ENCODE data around the gene DNAJA4. TPM values are rescaled to one million over a fixed set of nuclear protein-coding genes. Genes with fewer than 3 reads are reported as not detected.

Gene DNAJA4
- polyA plus RNA-seq (ENCODE audit: insufficient read length): 37.6 TPM
- long read RNA-seq, donor 1, partial matches to known transcripts: 84 of 168 reads
- long read RNA-seq, donor 1, other reads (novel, unspliced or antisense): 82 of 168 reads
- long read RNA-seq, donor 2, partial matches to known transcripts: 92 of 150 reads
- long read RNA-seq, donor 2, other reads (novel, unspliced or antisense): 56 of 150 reads
- long read RNA-seq, donor 3, partial matches to known transcripts: 57 of 104 reads
- long read RNA-seq, donor 3, other reads (novel, unspliced or antisense): 45 of 104 reads
- long read RNA-seq, donor 4: 0 reads
- long read RNA-seq, donor 5, partial matches to known transcripts: 139 of 237 reads
- long read RNA-seq, donor 5, other reads (novel, unspliced or antisense): 93 of 237 reads
- long read RNA-seq, donor 6, partial matches to known transcripts: 165 of 230 reads
- long read RNA-seq, donor 6, other reads (novel, unspliced or antisense): 63 of 230 reads
- long read RNA-seq, donor 7, partial matches to known transcripts: 119 of 214 reads
- long read RNA-seq, donor 7, other reads (novel, unspliced or antisense): 88 of 214 reads
- long read RNA-seq, donor 8, partial matches to known transcripts: 42 of 71 reads
- long read RNA-seq, donor 8, other reads (novel, unspliced or antisense): 27 of 71 reads

DNA sequence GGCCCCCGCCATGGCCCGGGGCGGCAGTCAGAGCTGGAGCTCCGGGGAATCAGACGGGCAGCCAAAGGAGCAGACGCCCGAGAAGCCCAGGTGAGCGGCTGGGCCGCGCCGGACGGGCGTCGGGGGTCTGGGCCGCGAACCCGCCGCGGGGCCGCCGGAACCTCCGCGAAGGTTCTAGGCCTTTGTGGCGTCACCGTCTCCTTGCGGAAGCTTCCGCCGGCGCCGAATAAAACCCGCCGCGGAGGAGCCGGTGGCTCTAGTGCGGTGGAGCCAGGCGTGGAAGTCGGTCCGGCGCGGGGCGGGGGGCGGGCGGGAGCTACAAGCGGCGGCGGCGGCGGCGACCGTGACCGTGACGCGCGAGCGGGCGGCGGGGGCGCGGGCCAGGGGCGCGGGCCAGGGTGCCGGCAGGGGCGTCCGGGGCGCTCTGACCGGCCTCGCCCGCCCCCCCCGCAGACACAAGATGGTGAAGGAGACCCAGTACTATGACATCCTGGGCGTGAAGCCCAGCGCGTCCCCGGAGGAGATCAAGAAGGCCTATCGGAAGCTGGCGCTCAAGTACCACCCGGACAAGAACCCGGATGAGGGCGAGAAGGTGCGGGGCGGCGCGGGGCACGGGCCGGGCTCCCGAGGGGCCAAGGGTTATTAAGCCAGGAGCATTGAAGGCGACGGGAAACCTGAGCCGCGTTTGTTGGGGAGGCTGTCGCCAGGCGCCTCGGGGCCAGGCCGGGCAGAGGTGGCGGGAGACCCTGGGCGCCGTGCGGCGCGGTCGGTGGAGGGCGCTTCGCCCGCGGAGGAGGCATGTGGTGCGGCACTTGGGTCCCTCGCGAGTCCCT, at the start of gene DNAJA4:
Gene DNAJA4 (plus strand): TSS at position 259 of the 833 bp plus-strand sequence. CDS start 202 bp downstream, at position 461.
- DNase-seq: peak; percentile 36

- DNase-seq: no peak
Measured at GRCh38 chr15:78216276-78217104, 47.9 kb upstream of the DNAJA4 start.

GRCh38 chr15:78220713-78221112, 43.6 kb upstream of the DNAJA4 start:
- no peak for DNase-seq

GRCh38 chr15:78222745-78223395, 41.5 kb upstream of the DNAJA4 start:
- no peak for DNase-seq

DNA sequence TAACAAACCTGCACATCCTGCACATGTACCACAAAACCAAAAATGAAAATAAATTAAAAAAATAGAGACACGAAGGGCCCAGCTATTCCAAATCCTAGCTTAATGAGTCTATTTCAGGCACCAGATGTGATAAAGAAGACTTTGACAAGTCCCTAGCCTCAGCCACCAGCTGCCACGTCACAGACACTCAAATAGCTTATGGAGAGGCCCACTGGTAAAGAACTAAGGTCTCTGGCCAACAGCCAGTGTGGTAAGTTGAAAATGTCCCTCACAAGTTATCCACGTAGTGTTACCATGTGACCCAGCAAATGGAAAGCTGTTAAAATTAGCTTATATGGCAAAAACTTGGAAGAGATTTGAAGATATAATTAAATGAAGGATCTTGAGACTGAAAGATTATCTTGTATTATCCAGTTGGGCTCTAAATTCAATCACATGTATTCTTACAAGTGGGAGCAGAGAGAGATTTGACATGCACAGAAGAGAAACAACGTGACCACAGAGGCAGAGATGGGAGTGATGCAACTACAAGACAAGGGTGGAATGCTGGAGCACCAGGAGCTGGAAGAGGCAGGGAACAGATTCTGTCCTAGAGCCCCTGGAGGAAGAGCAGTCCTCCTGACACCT, 40.9 kb upstream of the DNAJA4 start:
- no peak for DNase-seq

GRCh38 chr15:78224023-78224411, 40.3 kb upstream of the DNAJA4 start:
- DNase-seq: no peak

DNA sequence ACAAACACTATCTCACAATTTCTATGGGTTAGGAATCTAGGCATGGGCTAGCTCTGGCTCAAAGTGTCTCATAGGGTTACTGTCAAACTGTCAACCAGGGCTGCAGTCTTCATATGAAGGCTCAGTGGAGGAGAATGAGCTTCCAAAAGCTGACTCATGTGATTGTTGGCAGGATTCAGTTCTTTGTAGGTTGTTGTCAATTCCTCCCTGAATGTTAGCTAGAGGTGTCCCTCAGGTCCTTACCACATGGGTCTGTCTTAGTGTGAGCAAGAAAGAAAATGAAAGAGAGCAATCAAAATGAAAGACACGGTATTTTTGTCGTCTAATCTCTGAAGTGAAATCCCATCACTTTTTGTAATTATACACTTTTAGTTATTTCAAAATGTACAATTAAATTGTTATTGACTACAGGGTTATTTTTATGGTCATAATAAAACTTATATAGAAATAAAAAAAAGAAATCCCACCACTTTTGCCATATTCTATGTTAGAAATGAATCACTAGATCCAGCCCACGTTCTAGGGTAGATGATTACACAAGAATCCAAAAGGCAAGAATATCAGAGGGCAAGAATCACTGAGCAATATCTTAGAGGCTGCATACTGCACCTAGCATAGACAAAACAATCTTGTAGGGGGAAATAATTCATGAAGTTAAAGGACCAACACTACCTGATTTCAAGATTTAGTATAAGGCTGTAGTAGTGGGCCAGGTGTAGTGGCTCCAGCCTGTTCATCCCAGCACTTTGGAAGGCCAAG, 38.4 kb upstream of the DNAJA4 start:
- DNase-seq: no peak

DNA sequence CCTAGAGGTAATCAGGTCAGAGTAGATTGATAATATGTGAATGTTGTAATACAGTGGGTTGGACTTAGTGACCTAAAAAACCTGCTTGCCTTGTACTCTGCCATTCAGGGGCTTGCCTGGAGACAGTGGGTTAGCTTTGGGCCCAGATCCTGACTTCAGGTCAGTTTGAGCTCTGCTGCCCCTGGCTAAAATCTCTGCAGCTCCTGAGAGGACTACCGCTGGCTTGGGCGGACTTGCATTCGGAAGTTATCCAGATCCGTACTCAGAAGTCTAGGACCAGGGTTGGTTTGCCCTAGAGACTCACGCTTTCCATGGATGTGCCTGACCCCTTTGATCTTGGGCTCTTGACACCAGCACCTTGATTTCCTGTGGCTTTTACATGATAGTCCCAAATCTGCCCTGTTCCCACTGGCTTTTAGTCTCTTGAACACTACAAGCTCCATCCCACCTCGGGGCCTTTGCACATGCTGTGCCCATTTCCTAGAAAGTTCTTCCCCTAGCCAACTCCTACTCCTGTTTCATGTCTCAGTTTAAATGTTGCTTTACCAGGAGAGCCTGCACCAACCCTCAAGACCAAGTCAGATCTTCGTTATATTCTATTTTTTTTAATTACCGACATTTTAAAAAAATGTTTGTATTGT, 35.9 kb upstream of the DNAJA4 start:
- no peak for DNase-seq

GRCh38 chr15:78229431-78230406, 34.6 kb upstream of the DNAJA4 start:
- no peak for DNase-seq

GRCh38 chr15:78232951-78233350, 31.4 kb upstream of the DNAJA4 start:
- DNase-seq: no peak

DNA sequence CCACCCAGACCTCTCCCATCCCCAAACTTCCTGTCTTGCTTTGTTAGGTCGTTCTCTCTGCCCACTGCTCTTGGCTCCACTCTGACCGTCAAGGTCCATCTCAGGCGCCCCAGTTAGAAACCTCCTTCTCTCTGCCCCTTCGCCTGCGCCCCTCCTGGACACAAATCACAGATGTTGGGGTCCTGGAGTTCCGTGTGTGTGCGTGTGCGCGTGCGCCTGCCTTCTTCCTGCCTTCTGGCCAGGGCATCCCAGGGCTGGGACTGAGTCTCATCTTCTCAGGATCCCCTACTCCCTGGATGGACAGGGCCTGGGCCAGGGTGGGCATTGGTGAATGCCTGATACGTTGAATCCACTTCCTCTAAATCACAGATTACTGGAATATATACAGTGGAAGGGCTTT, 30.9 kb upstream of the DNAJA4 start:
- no peak for DNase-seq

GRCh38 chr15:78234515-78235040, 29.8 kb upstream of the DNAJA4 start, which contains the start of gene ACSBG1:
TSS of gene ACSBG1 (minus strand) at chr15:78234565. CDS start at chr15:78234501, 64 bp downstream.
- DNase-seq: no peak

- no peak for DNase-seq
Measured at GRCh38 chr15:78236491-78236890, 27.9 kb upstream of the DNAJA4 start.

GRCh38 chr15:78237146-78237545, 27.2 kb upstream of the DNAJA4 start:
- DNase-seq: no peak

DNA sequence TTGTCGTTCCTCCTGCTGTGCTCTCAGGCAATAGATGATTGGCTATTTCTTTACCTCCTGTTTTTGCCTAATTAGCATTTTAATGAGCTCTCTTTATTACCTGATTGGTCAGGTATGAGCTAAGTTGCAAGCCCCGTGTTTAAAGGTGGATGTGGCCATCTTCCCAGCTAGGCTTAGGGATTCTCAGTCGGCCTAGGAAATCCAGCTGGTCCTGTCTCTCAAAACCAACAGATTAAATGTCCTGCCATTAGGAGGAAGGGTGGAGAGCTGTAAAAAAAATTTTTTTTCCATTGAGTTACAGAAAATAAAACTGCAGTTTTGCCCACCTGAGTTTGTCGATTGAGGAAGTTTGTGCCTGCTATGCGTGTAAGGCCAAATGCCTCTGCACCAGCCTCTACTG, 24.6 kb upstream of the DNAJA4 start:
- DNase-seq: no peak

GRCh38 chr15:78241017-78241416, 23.3 kb upstream of the DNAJA4 start:
- DNase-seq: peak; percentile 68

GRCh38 chr15:78242128-78242527, 22.2 kb upstream of the DNAJA4 start:
- no peak for DNase-seq

- no peak for DNase-seq
Measured at GRCh38 chr15:78243058-78243457, 21.3 kb upstream of the DNAJA4 start.
